HG03520 (cell line): ENCODE data around the gene DIP2B.
"Not testable (repeated sequence)": the region's sequence is repeated elsewhere in the genome, so short reads cannot be mapped to it uniquely, and the experiment has no call there.

Experiments
- ATAC-seq: cut with Tn5 transposase; IDR thresholded peaks from one replicate; pipeline ENCODE4 v1.9.1; 2021; ENCODE audit warnings: mild to moderate bottlenecking, moderate library complexity; ENCODE audit not compliant: unreplicated experiment

DIP2B gene

GRCh38 chr12:50518090-50518489 is 13.3 kb downstream of the DIP2B start:
- ATAC-seq = no peak

DNA sequence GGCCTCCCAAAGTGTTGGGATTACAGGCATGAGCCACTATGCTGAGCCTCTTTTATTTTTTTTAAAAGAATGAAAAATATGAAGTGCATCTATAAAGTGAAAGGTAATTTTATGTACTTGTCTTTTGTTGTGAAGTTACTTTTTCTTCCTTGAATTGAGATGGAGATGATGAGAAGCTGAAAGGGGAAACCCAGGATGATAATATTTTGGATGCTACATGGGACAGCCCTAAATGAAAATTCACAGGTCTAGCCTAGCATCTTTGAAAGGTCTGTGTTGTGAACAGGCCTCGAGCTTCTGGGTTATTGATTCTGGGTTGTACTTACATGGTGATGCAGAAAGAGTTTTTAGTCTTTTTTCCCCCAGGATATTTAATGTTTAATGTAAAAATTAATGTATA is 14.6 kb downstream of the DIP2B start:
- no peak for ATAC-seq

DNA sequence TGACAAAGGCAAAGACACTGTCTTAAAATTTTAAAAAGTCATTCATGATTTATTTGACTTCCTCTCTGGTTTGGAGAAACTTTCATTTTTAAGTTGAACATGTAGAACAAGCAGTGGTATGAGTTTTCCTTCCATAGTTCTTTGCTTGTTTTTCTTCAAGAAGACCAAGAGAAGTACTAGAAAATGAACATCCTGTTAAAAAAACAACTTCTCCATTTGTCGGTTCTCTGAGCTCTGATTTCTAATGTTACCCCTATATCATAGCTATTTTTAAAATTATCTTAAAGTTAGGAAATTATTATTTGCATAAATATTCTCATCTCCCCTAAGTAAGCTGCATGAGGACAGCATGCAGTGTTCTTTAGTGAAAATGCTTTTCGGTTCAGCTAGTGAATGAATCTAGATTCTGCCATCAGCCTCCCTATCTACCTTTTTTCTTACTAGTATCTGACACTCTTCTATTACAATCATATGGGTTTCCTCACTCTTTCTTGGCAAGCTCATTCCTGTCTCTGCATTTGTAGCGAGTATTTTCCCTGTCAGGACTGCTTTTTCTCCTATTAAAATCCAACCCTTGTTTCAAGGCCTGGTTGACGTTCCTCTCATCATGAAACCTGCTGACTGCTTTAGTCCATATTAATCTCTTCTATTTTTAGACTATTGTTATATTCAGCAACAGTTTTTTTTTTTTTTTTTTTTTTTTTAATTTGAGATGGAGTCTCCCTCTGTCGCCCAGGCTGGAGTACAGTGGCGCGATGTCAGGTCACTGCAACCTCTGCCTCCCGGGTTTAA is 15.8 kb downstream of the DIP2B start:
- no peak for ATAC-seq

- not testable (repeated sequence) for ATAC-seq
Observed at GRCh38 chr12:50521781-50522180, 17.0 kb downstream of the DIP2B start.

DNA sequence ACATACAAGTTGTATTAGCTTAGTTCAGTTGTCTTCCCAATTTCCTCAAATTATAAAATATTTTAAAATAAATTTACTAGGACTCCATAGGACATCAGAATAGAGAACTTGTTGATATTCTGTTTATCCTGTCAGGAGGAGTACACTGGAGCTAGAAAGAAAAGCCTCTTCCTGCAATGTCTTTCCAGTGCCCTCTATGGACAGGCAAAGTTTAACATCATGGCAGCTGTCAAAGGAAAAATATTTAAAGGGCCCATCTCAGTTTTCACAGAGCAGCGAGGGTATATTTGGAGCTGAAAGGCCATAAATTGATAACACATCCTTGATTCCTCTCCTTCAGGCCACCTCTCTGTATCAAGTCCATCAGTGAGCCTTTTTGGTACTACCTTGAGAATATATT is 19.0 kb downstream of the DIP2B start:
- ATAC-seq = no peak

GRCh38 chr12:50524621-50525020 is 19.8 kb downstream of the DIP2B start:
- ATAC-seq = no peak

GRCh38 chr12:50525422-50525821 is 20.6 kb downstream of the DIP2B start:
- no peak for ATAC-seq

DNA sequence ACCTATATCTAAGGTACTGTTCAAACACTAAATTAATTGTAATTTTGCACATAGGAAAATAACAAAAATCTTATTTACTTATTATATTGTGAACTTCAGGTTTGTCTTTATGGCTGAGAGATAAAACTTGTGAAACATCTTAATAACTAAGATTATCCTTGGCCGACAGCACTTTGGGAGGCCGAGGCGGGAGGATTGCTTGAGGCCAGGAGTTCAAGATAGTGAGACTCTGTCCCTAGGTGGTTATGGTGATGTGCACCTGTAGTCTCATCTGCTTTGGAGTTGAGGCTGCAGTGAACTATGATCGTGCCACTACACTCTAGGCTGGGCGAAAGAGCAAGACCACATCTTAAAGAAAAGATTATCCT is 22.6 kb downstream of the DIP2B start:
- no peak for ATAC-seq

DNA sequence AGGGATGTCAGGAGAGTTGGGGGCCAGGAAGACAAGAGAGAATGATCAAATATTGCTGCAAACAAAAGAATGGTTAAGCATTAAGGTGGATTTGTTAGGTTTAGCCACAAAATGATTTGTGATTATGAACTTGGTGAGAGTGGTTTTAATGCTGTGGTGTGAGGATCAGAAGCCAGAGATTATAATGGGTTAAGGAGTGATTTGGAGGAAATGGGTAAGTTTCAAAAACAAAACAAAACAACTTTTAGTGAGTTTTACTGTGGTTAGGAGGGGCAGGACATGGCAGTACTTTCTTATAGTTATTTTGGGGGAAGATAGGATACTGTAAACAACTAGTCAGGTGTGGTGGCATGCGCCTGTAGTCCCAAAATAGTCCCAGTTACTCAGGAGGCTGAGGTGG is 24.0 kb downstream of the DIP2B start:
- ATAC-seq = no peak

- no peak for ATAC-seq
Observed at GRCh38 chr12:50529345-50529744, 24.6 kb downstream of the DIP2B start.

DNA sequence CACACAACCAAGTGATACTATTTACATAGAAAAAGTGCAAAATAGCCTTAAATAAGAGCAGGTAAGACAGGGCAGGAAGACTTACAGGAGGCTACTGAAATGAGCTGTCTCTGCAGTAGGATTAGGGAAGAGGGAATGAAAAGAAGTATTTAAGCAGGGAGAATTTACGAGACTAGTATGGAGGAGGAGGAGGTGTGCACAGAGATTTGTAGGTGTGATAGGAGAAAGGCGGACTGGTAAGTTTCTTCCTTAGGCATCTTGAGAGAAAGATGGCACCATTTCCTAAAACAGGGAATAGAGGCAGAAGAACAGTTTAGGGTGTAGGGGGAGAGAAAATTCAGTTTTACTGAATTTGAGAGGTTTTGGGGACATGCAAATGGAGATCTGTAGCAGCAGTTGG is 25.7 kb downstream of the DIP2B start:
- ATAC-seq = no peak

GRCh38 chr12:50533203-50533584 is 28.4 kb downstream of the DIP2B start:
- ATAC-seq = no peak

- no peak for ATAC-seq
Observed at GRCh38 chr12:50533971-50534370, 29.2 kb downstream of the DIP2B start.

- ATAC-seq = no peak
Observed at GRCh38 chr12:50536831-50537537, 32.2 kb downstream of the DIP2B start.

DNA sequence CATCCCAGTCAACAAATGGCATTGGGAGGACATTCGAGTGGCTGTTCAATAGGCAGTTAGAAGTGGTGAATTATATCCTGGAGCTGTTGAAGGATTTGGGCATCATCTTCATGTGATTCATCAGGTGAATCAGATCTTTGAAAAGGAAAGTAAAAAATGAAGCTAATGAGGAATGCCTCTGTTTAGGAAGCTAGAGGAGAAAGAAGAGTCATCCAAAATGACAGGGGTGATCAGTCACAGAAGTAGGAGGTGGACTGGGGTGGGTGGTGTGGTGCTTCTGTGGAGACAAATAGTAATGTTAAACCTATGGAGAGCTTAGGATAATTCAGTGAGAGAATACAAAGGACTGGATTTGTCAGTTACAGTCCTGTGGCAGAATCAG is 32.7 kb downstream of the DIP2B start:
- no peak for ATAC-seq

GRCh38 chr12:50538182-50538581 is 33.4 kb downstream of the DIP2B start:
- ATAC-seq = no peak

GRCh38 chr12:50541139-50541538 is 36.4 kb downstream of the DIP2B start:
- ATAC-seq = no peak

GRCh38 chr12:50542448-50542847 is 37.7 kb downstream of the DIP2B start:
- no peak for ATAC-seq

GRCh38 chr12:50543188-50543587 is 38.4 kb downstream of the DIP2B start:
- not testable (repeated sequence) for ATAC-seq

DNA sequence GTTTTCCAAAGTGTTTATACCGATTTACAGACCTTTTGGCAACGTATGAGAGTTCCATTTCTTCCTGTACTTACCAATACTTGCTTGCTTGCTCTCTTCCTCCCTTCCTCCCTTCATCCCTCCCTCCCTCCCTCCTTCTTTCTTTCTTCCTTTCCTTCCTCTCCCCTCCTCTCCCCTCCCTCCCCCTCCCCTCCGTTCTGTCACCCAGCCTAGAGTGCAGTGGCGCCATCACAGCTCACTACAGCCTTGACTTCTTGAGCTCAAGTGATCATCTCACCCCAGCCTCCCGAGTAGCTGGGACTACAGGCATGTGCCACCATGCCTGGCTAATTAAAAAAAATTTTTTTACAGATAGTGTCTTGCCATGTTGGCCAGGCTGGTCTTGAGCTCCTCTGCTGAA is 40.4 kb downstream of the DIP2B start:
- no peak for ATAC-seq

GRCh38 chr12:50545786-50546185 is 41.0 kb downstream of the DIP2B start:
- no peak for ATAC-seq

DNA sequence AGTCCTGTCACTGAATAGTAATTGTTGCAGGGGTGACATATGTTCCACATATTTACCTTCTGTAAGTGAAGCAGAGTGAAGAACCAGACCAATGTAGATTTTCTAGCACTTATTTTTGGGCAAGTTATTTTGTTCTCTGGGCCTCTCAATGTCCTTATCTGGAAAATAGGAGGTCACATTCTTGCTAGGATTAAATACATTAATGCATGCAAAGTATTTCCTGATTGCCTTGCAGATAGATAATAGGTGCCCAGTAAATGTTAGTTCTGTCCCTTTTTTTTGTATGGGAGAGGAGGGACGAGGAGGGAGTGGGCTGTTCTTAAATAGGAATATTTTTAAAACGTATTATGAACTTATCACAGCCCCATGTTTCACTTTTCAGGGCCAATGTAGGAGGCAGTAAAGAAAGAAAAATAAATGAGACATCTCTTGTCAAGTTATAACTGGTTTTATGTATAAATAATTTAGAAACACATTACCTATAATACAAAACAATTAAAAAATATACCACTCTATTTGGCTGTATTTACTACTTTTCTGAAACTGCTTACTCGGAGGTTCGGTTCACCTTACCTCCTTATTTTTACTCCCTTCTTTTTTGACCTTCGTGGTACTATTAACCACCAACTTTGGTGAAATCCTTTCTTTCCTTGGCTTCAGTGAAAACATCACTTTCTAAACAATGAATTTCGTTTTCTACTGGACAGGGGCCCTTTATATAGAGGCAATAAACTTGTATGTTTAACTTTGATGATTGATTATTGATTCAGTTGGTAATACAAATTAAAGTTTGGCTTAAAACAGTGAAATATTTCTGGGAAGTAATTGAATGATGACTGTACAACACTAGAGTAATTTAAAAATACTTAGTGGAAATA is 41.9 kb downstream of the DIP2B start:
- ATAC-seq = no peak
